Kidney epithelial cell (primary cell): ENCODE measurements around the gene PLCB1. TPM values are rescaled to one million over a fixed set of nuclear protein-coding genes. Genes with fewer than 3 reads are reported as not detected.

Experiments
- DNase-seq: peaks from one replicate; pipeline ENCODE4 v3.0.0-alpha.2; 2010; ENCODE audit warnings: low read depth
- H3K27me3 ChIP-seq: 2 replicates; pipeline ENCODE4 v1.6.0; 2011; ENCODE audit warnings: low read length; ENCODE audit not compliant: control insufficient read depth, insufficient read depth
- H3K36me3 ChIP-seq: 2 replicates; pipeline ENCODE4 v1.5.1; 2011; ENCODE audit warnings: low read length; ENCODE audit not compliant: control insufficient read depth, insufficient read depth
- H3K4me3 ChIP-seq: 2 replicates; pipeline ENCODE4 v1.5.1; 2011; ENCODE audit warnings: low read depth, mild to moderate bottlenecking, control low read depth, low read length
- CTCF ChIP-seq: IDR thresholded peaks from 2 replicates; pipeline ENCODE4 v1.5.1; 2011; ENCODE audit warnings: mild to moderate bottlenecking, moderate library complexity, low read length, control low read depth, inconsistent platforms; ENCODE audit not compliant: insufficient read depth, poor library complexity, severe bottlenecking
- total RNA-seq: library from RNA; depleted of rRNA; stranded (reverse); fragments of >200 nt; gene quantifications from 2 replicates; pipeline ENCODE4 v1.2.3, GENCODE V29; 2015

PLCB1 gene
- total RNA-seq, 1 donor from 2014 or later: 5.1 TPM

- no peak for DNase-seq
- Histone ChIP-seq H3K4me3 (no peak overlapping the region), H3K36me3 (no peaks in the 10 kb centered on the region), H3K27me3 (no peaks in the 10 kb centered on the region)
- no peak for TF ChIP-seq CTCF
These were observed 669.6 kb downstream of the PLCB1 start for GRCh38 chr20:8801686-8802085.

- Histone ChIP-seq H3K4me3 (no peak overlapping the region), H3K36me3 (no peaks in the 10 kb centered on the region), H3K27me3 (no peaks in the 10 kb centered on the region)
- no peak for DNase-seq
- TF ChIP-seq CTCF: no peak
These were observed 671.0 kb downstream of the PLCB1 start for GRCh38 chr20:8803065-8803464.

GRCh38 chr20:8803941-8804340 lies 671.9 kb downstream of the PLCB1 start:
- no peak for DNase-seq
- TF ChIP-seq CTCF: no peak
- Histone ChIP-seq H3K27me3 (no peaks in the 10 kb centered on the region), H3K36me3 (no peaks in the 10 kb centered on the region), H3K4me3 (no peak overlapping the region)

- no peak for TF ChIP-seq CTCF
- DNase-seq: no peak
These were observed 673.8 kb downstream of the PLCB1 start for GRCh38 chr20:8805737-8806442.

GRCh38 chr20:8807480-8808201 lies 675.6 kb downstream of the PLCB1 start:
- DNase-seq: no peak
- Histone ChIP-seq H3K4me3 (no peak overlapping the region), H3K27me3 (no peaks in the 10 kb centered on the region), H3K36me3 (no peaks in the 10 kb centered on the region)
- TF ChIP-seq CTCF: no peak

More at GRCh38 chr20:8805737-8806442, 673.8 kb downstream of the PLCB1 start:
- Histone ChIP-seq H3K4me3 (no peak overlapping the region), H3K27me3 (no peaks in the 10 kb centered on the region), H3K36me3 (no peaks in the 10 kb centered on the region)
